Activated T-cell treated with anti-CD3 and anti-CD28 coated beads, Interleukin-2, amount 50 U/mL, for 24 hours (primary cell): ENCODE measurements around the gene SLC24A3.

Source experiments
- DNase-seq: peaks from one replicate; pipeline ENCODE4 v3.0.0-alpha.2; 2020
- H3K27ac Mint-ChIP-seq: 2 replicates; pipeline ENCODE4 v1.8.0; 2020; ENCODE audit warnings: mild to moderate bottlenecking, mixed read lengths
- H3K27me3 Mint-ChIP-seq: 2 replicates; pipeline ENCODE4 v1.8.0; 2020; ENCODE audit warnings: mixed read lengths
- H3K36me3 Mint-ChIP-seq: 2 replicates; pipeline ENCODE4 v1.8.0; 2020; ENCODE audit warnings: low read depth, mixed read lengths
- H3K4me1 Mint-ChIP-seq: 2 replicates; pipeline ENCODE4 v1.8.0; 2020; ENCODE audit warnings: low read depth, mixed read lengths
- H3K4me3 Mint-ChIP-seq: 2 replicates; pipeline ENCODE4 v1.8.0; 2020; ENCODE audit warnings: mild to moderate bottlenecking, moderate library complexity, mixed read lengths
- H3K9me3 Mint-ChIP-seq: 2 replicates; pipeline ENCODE4 v1.8.0; 2020; ENCODE audit warnings: mixed read lengths

The SLC24A3 gene

GRCh38 chr20:19212469-19212815 lies at the start of gene SLC24A3:
Gene SLC24A3, plus strand, starts transcription at chr20:19212642.
- Mint-ChIP-seq H3K27ac (no peak within 1 kb of the TSS), H3K27me3 (peaks cover 65% of the 10 kb centered on the region), H3K4me3 (no peak within 1 kb of the TSS), H3K9me3 (no peaks in the 10 kb centered on the region), H3K36me3 (no peaks in the 10 kb centered on the region), H3K4me1 (peaks cover 4% of the 10 kb centered on the region)
- no peak for DNase-seq

DNA sequence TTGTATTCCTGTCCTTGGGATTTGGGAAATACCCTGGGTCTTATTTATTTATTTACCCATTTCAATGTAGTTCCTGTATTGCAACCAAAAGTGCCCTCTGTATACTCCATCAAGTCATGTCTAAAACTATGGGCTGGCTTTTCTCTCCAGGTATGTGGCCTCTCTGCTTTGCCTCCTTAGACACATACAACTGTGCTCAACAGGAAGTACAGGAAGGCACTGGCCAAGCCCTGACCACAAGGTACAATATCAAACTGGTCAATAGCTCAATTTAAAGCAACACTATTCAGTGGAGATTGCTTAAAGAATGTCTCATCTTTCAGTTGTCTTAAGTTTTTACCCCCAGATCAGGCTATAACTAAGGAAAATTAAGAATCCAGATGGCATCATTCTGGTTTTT lies 42.3 kb upstream of the SLC24A3 start:
- Mint-ChIP-seq H3K36me3 (no peaks in the 10 kb centered on the region), H3K27me3 (peaks cover 10% of the 10 kb centered on the region), H3K4me3 (no peak overlapping the region), H3K9me3 (peaks cover 5% of the 10 kb centered on the region), H3K27ac (no peak overlapping the region), H3K4me1 (no peaks in the 10 kb centered on the region)
- no peak for DNase-seq

DNA sequence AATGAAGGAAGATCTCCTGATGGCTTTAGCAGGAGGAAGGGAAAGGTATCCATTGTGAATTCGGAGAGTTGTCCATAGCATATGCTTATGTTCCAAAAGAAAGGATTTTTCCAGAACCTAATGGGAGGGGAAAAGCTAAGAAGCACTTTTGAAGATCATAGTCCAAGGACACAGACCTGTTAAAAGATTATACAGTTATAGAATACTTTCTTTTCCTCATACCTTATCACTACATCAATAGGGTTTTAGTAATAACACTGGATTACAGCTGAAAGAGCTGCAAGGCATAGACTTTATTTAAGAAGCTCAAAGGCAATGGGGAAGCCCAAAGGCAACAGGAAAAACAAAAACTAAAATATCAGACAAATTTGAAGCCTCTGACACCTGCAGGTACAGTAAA lies 39.8 kb upstream of the SLC24A3 start:
- no peak overlapping the region for H3K4me3 Mint-ChIP-seq
- H3K4me1 Mint-ChIP-seq: no peaks in the 10 kb centered on the region
- H3K9me3 Mint-ChIP-seq: peaks cover 6% of the 10 kb centered on the region
- no peaks in the 10 kb centered on the region for H3K36me3 Mint-ChIP-seq
- DNase-seq: no peak
- no peak overlapping the region for H3K27ac Mint-ChIP-seq
- peaks cover 10% of the 10 kb centered on the region for H3K27me3 Mint-ChIP-seq

DNA sequence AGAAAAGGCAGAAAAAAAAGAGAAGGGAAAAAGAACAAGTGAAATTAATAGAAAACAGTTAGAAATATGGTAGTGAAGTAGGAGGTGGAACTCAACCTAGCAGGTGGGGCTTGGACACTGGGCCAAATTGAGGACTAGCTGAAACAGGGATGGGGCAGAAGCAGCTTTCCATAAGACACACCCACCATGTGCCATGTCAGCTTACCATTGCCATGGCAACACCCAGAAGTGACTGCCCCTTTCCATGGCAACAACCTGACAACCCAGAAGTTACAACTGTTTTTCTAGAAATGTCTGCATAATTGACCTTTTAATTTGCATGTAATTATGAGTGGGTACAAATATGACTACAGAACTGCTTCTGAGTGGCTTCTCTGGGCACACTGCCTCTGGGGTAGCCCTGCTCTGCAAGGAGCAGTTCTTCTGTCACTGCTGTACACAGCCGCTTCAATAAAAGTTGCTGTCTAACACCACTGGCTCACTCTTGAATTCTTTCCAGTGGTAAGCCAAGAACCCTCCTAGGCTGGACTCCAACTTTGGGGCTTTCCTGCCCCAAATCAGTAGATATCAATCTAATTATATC lies 35.9 kb upstream of the SLC24A3 start:
- no peak for DNase-seq
- H3K36me3 Mint-ChIP-seq: no peaks in the 10 kb centered on the region
- no peak overlapping the region for H3K27ac Mint-ChIP-seq
- no peaks in the 10 kb centered on the region for H3K4me1 Mint-ChIP-seq
- H3K27me3 Mint-ChIP-seq: peaks cover 2% of the 10 kb centered on the region
- no peak overlapping the region for H3K4me3 Mint-ChIP-seq
- peaks cover 3% of the 10 kb centered on the region for H3K9me3 Mint-ChIP-seq

DNA sequence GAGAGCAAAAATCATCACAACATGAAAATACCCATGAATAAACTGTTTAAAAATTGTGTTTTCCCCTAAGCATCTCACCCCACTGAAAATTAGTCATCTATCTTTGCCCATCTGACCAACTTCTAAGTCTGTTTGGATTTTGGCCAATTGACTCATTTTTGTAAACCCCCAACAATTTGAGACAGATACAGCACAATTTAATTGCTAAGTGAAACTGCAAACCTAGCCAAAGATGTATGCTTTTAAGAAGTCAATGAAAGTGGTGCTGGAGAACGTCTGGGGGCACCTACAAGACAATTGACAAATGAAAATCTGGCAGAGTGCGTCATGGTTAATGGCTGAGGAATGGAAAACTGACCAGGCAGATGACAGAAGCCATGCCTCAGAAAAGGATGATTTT lies 30.9 kb upstream of the SLC24A3 start:
- H3K27ac Mint-ChIP-seq: no peak overlapping the region
- no peak overlapping the region for H3K4me3 Mint-ChIP-seq
- no peaks in the 10 kb centered on the region for H3K4me1 Mint-ChIP-seq
- no peaks in the 10 kb centered on the region for H3K36me3 Mint-ChIP-seq
- peaks cover 2% of the 10 kb centered on the region for H3K27me3 Mint-ChIP-seq
- no peak for DNase-seq
- H3K9me3 Mint-ChIP-seq: peaks cover 4% of the 10 kb centered on the region

DNA sequence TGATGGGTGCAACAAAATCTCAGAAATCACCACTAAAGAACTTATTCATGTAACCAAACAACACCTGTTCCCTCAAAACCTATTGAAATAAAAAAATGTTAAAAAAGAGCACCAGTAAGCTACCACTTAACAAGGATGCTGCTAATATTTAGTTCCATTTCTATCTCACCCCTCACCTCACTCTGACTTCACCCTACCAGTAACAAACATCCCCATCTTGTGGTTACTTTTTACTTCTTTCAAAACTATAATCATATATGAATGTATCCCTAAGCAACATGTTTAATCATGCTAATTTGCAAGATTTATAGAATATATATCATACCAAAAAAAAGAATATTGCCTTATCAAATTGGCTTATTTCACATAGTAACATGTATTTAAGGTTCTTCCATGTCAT lies 27.4 kb upstream of the SLC24A3 start:
- Mint-ChIP-seq H3K9me3 (peaks cover 5% of the 10 kb centered on the region), H3K27ac (no peak overlapping the region), H3K4me3 (no peak overlapping the region), H3K4me1 (no peaks in the 10 kb centered on the region), H3K36me3 (no peaks in the 10 kb centered on the region), H3K27me3 (no peaks in the 10 kb centered on the region)
- DNase-seq: no peak

DNA sequence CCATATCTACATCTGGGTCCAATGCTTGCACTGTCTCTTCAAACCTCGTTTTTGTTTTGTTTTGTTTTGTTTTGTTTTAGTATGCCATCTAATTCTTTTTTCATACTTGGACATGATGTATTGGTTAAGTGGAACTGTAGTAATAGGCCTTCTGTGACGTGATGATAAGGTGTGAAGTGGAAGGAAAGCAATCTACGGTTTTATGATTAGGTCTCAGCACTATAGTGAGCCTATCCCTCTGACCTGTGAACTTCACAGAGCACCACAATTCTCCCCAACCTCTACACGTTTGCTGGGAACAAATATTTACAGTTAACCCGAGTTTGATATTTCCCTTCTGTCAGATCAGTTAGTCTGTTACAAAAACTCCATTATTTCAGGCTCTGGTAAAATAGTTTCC lies 19.1 kb upstream of the SLC24A3 start:
- DNase-seq: no peak
- Mint-ChIP-seq H3K27me3 (peaks cover 8% of the 10 kb centered on the region), H3K9me3 (peaks cover 2% of the 10 kb centered on the region), H3K4me3 (no peak overlapping the region), H3K4me1 (no peaks in the 10 kb centered on the region), H3K36me3 (no peaks in the 10 kb centered on the region), H3K27ac (no peak overlapping the region)

GRCh38 chr20:19205981-19206396 lies 6.5 kb upstream of the SLC24A3 start:
- H3K4me3 Mint-ChIP-seq: no peak overlapping the region
- H3K36me3 Mint-ChIP-seq: no peaks in the 10 kb centered on the region
- peaks cover 46% of the 10 kb centered on the region for H3K27me3 Mint-ChIP-seq
- H3K4me1 Mint-ChIP-seq: no peaks in the 10 kb centered on the region
- peak; percentile 76 for DNase-seq
- H3K9me3 Mint-ChIP-seq: no peaks in the 10 kb centered on the region
- no peak overlapping the region for H3K27ac Mint-ChIP-seq

DNA sequence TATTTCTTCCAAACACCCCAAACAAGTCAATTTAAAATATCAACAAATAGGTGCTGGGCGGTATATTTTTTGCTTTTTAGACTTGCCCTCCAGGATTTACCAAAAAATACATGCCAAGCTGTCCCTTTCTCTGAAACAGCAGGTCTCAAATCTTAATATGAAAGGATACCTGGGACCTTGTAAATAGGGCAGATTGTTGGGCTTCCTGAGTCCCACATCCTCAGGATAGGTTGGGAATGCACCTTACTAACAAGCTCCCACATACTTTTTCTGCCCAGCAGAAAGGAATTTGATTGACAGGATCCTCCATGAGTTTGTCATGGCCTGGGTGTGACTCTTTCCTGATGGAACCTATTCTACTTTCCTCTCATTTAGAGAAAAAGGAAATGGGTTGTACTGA lies 4.9 kb upstream of the SLC24A3 start:
- DNase-seq: no peak
- H3K36me3 Mint-ChIP-seq: no peaks in the 10 kb centered on the region
- peaks cover 4% of the 10 kb centered on the region for H3K4me1 Mint-ChIP-seq
- no peak overlapping the region for H3K27ac Mint-ChIP-seq
- peaks cover 52% of the 10 kb centered on the region for H3K27me3 Mint-ChIP-seq
- no peaks in the 10 kb centered on the region for H3K9me3 Mint-ChIP-seq
- H3K4me3 Mint-ChIP-seq: no peak overlapping the region

DNA sequence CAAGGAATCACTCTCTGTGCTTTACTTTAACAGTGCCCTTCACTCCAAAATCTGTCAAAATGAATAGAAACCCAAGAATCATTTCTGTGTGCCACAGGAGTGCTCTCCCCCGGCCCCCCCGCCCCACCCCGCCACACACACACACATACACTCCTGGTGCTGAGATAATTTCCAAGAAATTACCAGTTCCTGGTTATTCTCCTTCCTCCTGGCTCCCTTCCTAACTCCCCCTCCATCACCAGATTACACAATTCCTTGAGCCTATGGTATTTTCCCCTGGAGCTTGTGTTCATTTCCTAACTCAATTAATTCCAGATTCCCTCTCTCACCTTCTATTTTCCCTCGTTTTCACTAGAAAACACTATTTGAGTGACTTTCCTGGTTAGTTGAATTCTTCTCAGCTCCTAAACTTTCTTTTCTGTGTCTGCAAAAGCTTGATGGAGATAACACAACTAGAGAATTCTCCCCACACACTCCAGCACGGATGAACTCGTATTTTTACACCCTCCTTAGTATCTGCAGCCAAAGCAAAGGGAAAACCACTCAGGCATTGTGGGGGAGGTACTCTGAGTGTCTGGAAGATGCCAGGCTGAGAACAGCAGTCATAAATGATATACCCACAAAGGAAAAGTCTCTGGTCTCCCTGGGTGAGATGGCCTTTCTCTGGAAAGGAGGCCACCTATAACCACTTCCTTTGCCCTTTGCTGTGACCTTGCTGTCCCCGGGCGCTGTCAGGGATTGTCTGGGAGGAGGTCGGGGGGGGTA lies 1.9 kb upstream of the SLC24A3 start:
- no peak overlapping the region for H3K4me3 Mint-ChIP-seq
- no peaks in the 10 kb centered on the region for H3K36me3 Mint-ChIP-seq

DNA sequence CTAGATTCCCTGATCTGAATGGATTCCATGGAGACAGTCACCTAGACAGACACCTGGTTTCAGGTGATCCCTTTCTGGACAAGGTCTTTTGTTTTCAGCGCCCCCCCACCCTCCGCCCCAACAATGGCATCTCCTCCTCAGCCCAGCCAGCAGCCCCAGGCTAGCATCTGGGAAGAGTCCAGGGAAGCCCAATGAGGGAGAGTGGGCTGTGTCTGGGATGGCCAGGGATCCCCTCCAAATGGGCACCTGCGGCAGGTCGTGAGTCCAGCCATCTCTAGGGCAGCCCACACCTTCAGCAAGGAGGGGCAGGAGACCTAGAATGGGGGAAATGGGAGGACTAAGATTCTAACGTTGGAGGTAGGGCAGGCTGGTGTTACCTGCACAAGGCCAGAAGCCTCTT lies 1.2 kb upstream of the SLC24A3 start:
- no peak for DNase-seq
- no peaks in the 10 kb centered on the region for H3K36me3 Mint-ChIP-seq
- H3K27me3 Mint-ChIP-seq: peaks cover 61% of the 10 kb centered on the region
- H3K9me3 Mint-ChIP-seq: no peaks in the 10 kb centered on the region
- peaks cover 4% of the 10 kb centered on the region for H3K4me1 Mint-ChIP-seq
- H3K4me3 Mint-ChIP-seq: no peak overlapping the region
- H3K27ac Mint-ChIP-seq: no peak overlapping the region

More for the DNA sequence above, 1.9 kb upstream of the SLC24A3 start:
- DNase-seq: no peak
- peaks cover 60% of the 10 kb centered on the region for H3K27me3 Mint-ChIP-seq
- no peaks in the 10 kb centered on the region for H3K9me3 Mint-ChIP-seq
- peaks cover 4% of the 10 kb centered on the region for H3K4me1 Mint-ChIP-seq
- H3K27ac Mint-ChIP-seq: no peak overlapping the region

GRCh38 chr20:19211661-19212468 lies 577 bp upstream of the SLC24A3 start:
- Mint-ChIP-seq H3K9me3 (no peaks in the 10 kb centered on the region), H3K4me3 (no peak overlapping the region), H3K27ac (no peak overlapping the region), H3K4me1 (peaks cover 4% of the 10 kb centered on the region), H3K27me3 (peaks cover 63% of the 10 kb centered on the region), H3K36me3 (no peaks in the 10 kb centered on the region)
- peak; percentile 30 for DNase-seq

DNA sequence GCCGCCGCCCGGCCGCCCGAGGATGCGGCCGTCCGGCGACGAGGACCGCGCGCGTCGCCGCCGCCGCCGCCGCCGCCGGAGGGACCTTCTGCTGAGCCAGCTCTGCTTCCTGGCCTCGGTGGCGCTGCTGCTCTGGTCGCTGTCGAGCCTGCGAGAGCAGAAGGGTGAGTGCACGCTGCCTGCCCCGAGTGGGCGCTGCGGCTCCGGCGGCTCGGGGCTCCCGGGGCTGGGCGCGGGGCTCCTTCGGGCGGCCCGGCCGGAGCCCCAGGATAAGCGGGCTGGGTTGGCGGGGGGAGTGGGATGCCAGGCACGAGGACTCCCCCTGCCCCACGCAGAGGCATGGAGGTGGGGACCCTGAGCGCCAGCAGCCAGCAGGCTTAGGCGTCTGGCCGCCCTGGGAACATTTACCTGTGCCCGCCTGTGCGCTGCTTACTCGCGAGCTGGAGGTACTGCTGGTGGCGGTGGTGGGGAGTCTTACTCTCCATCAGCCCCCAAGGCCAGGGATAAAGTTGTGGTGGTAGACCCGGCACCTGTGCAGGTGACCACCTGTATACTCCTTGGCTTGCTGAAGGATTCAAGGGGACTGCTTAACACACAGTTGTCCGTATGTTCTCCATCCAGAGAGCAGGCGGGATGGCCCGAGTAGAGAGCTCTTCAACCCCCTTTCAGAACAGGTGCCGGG lies 520 bp downstream of the SLC24A3 start:
- Mint-ChIP-seq H3K36me3 (no peaks in the 10 kb centered on the region), H3K4me1 (peaks cover 4% of the 10 kb centered on the region), H3K27ac (no peak overlapping the region), H3K4me3 (no peak overlapping the region), H3K27me3 (peaks cover 68% of the 10 kb centered on the region), H3K9me3 (no peaks in the 10 kb centered on the region)
- peak; percentile 41 for DNase-seq

DNA sequence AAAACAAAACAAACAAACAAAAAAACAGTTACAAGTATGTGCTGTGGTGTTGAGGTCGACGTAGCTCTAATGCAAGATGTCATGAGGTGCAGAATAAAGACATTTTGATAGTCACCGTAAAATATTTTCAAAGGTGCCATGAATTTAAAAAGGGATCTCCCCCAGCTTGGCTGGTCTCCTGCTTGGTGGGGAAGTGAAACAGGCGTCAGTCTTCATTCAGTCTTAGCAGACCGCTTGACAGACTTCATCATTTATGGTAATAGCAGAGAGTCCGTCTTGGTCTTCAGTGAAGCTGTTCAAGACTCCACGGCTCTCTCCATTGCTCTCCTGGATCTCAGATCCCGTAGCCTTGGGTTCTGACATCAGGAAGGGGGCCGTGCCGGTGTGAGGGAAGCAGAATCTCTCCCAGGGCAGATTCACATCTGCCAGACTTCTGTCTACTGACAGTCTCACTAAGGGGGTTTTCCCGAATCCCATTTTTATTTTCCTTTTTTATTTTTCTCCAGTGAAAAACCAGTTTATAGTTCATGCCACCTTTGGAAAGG lies 1.6 kb downstream of the SLC24A3 start:
- no peak for DNase-seq
- H3K36me3 Mint-ChIP-seq: no peaks in the 10 kb centered on the region
- peaks cover 4% of the 10 kb centered on the region for H3K4me1 Mint-ChIP-seq
- no peaks in the 10 kb centered on the region for H3K9me3 Mint-ChIP-seq
- H3K4me3 Mint-ChIP-seq: no peak overlapping the region
- H3K27ac Mint-ChIP-seq: no peak overlapping the region
- peaks cover 64% of the 10 kb centered on the region for H3K27me3 Mint-ChIP-seq
